ENCODE results near the gene GPX1. TPM values are rescaled to one million over a fixed set of nuclear protein-coding genes. Genes with fewer than 3 reads are reported as not detected.
"Not testable (repeated sequence)": the region's sequence is repeated elsewhere in the genome, so short reads cannot be mapped to it uniquely, and the experiment has no call there.

The GPX1 gene
- total and polyA plus RNA-seq, 4 experiments from 2014 or later, result 75.7 to 177 (median 101) TPM

- H3K36me3 Mint-ChIP-seq, result peaks cover 28 to 55% of the 10 kb centered on the region in 2 donors
- peak overlapping the region in 4 of 8 donors; percentile 0 to 92 (median 30) for H3K4me3 Mint-ChIP-seq
- H3K27ac Mint-ChIP-seq, result peak overlapping the region in 6 of 7 donors; percentile 20 to 98 (median 80)
- intact Hi-C loops (cut with micrococcal nuclease), result no loop called here
- H3K27me3 ChIP-seq (ENCODE audit: insufficient read depth, low read length), result no peaks in the 10 kb centered on the region
- H3K27me3 Mint-ChIP-seq, result no peaks in the 10 kb centered on the region
- peaks cover 26% of the 10 kb centered on the region for H3K4me1 ChIP-seq (ENCODE audit: insufficient read depth, low read length)
- peaks cover 8 to 32% (median 17%) of the 10 kb centered on the region in 4 donors for H3K4me1 Mint-ChIP-seq
- ChIA-PET POLR2A (ENCODE audit: partially characterized antibody) (interaction anchor here (1.0 to 6.8 kb wide), 6 partner anchors 9 to 119 kb away, joined by 3 to 139 read pairs (median 5); partner anchors contain the start of genes NICN1, RHOA, TCTA and USP4), CTCF (ENCODE audit: partially characterized antibody) (interaction anchor here (4.4 kb wide), 1 partner anchor 19 kb away, joined by 32 read pairs; the partner anchor contains the start of gene USP4)
- peaks cover 0 to 1% (median 0%) of the 10 kb centered on the region in 8 donors for H3K9me3 Mint-ChIP-seq
- peaks cover 25% of the 10 kb centered on the region for H3K36me3 ChIP-seq (ENCODE audit: insufficient read depth, low read length)
- peak overlapping the region; percentile 35 for H3K27ac ChIP-seq (ENCODE audit: low read depth, low read length)
- H3K4me3 ChIP-seq (ENCODE audit: low read length in 2 of 2), result no peak overlapping the region
- DNase-seq, result no peak
- no peaks in the 10 kb centered on the region for H3K9me3 ChIP-seq (ENCODE audit: control insufficient read depth in 1 of 2, low read length in 2 of 2)
Observed at GRCh38 chr3:49359623-49360022, 1.5 kb upstream of the GPX1 start.

- DNase-seq, result no peak
- H3K4me3 Mint-ChIP-seq, result peak overlapping the region; percentile 91 to 97 (median 94)
- H3K4me3 ChIP-seq (ENCODE audit: low read length in 2 of 2), result peak overlapping the region in 1 of 2 donors; percentile 87
- no peaks in the 10 kb centered on the region for H3K27me3 ChIP-seq (ENCODE audit: insufficient read depth, low read length)
- peak overlapping the region; percentile 73 for H3K27ac ChIP-seq (ENCODE audit: low read depth, low read length)
- no peaks in the 10 kb centered on the region for H3K27me3 Mint-ChIP-seq
- peak overlapping the region; percentile 20 to 98 (median 83) for H3K27ac Mint-ChIP-seq
- H3K36me3 Mint-ChIP-seq, result peaks cover 28 to 53% of the 10 kb centered on the region in 2 donors
- peaks cover 0 to 1% (median 0%) of the 10 kb centered on the region in 8 donors for H3K9me3 Mint-ChIP-seq
- CTCF ChIA-PET (ENCODE audit: partially characterized antibody), result interaction anchor here (0.6 to 4.4 kb wide), 5 partner anchors 14 to 91 kb away, joined by 3 to 32 read pairs (median 4); partner anchors contain the start of gene USP4
- intact Hi-C loops (cut with micrococcal nuclease), result loop anchor here (1.0 kb wide), 3 partner anchors 19 to 69 kb away; partner anchors contain the start of genes TCTA and USP4
- H3K36me3 ChIP-seq (ENCODE audit: insufficient read depth, low read length), result peaks cover 23% of the 10 kb centered on the region
- H3K9me3 ChIP-seq (ENCODE audit: control insufficient read depth in 1 of 2, low read length in 2 of 2), result no peaks in the 10 kb centered on the region
- H3K4me1 Mint-ChIP-seq, result peaks cover 8 to 32% (median 17%) of the 10 kb centered on the region in 4 donors
- POLR2A ChIA-PET (ENCODE audit: partially characterized antibody), result interaction anchor here (0.6 to 6.8 kb wide), 10 partner anchors 9 to 266 kb away, joined by 3 to 139 read pairs (median 4); partner anchors contain the start of genes NICN1, RHOA, TCTA and USP4
- H3K4me1 ChIP-seq (ENCODE audit: insufficient read depth, low read length), result peaks cover 26% of the 10 kb centered on the region
Observed at GRCh38 chr3:49358884-49359225, 702 bp upstream of the GPX1 start.

GRCh38 chr3:49357443-49358216 is 523 bp downstream of the GPX1 start:
- H3K9me3 Mint-ChIP-seq; H3K9me3 ChIP-seq (ENCODE audit: control insufficient read depth in 1 of 2, low read length in 2 of 2); H3K27me3 ChIP-seq (ENCODE audit: insufficient read depth, low read length); H3K27me3 Mint-ChIP-seq: not testable (repeated sequence)
- Histone ChIP-seq H3K4me1 (ENCODE audit: insufficient read depth, low read length) (peaks cover 26% of the 10 kb centered on the region), H3K36me3 (ENCODE audit: insufficient read depth, low read length) (peaks cover 14% of the 10 kb centered on the region), H3K27ac (ENCODE audit: low read depth, low read length) (peak overlapping the region; percentile 73), H3K4me3 (ENCODE audit: low read length in 2 of 2) (peak overlapping the region; percentile 78 to 87)
- peaks cover 8 to 38% (median 23%) of the 10 kb centered on the region in 4 donors for H3K4me1 Mint-ChIP-seq
- peak overlapping the region; percentile 91 to 97 (median 94) for H3K4me3 Mint-ChIP-seq
- ChIA-PET CTCF (ENCODE audit: partially characterized antibody) (interaction anchor here (0.6 to 4.4 kb wide), 4 partner anchors 17 to 108 kb away, joined by 3 to 32 read pairs (median 5); partner anchors contain the start of gene USP4), POLR2A (ENCODE audit: partially characterized antibody) (interaction anchor here (0.6 to 6.8 kb wide), 18 partner anchors 12 to 473 kb away, joined by 3 to 139 read pairs (median 3); partner anchors contain the start of genes NICN1, QRICH1, RHOA and TCTA)
- intact Hi-C loops (cut with micrococcal nuclease), result loop anchor here (1.0 kb wide), 3 partner anchors 17 to 71 kb away; partner anchors contain the start of genes TCTA and USP4
- peaks cover 26 to 44% of the 10 kb centered on the region in 2 donors for H3K36me3 Mint-ChIP-seq
- H3K27ac Mint-ChIP-seq, result peak overlapping the region; percentile 93 to 98 (median 95)
- DNase-seq, result peak; percentile 42 to 63 (median 44)

GRCh38 chr3:49357095-49357442 is 1.1 kb downstream of the GPX1 start:
- peak in 2 of 5 donors; percentile 16 to 57 for DNase-seq
- CTCF ChIA-PET (ENCODE audit: partially characterized antibody), result interaction anchor here (2.0 to 4.4 kb wide), 2 partner anchors 17 to 92 kb away, joined by 5 to 32 read pairs; partner anchors contain the start of gene USP4
- Mint-ChIP-seq H3K27ac (peak overlapping the region; percentile 92 to 98 (median 95)), H3K4me3 (peak overlapping the region; percentile 91 to 97 (median 94)), H3K36me3 (peaks cover 20 to 38% of the 10 kb centered on the region in 2 donors), H3K4me1 (peaks cover 10 to 43% (median 25%) of the 10 kb centered on the region in 4 donors)
- peak overlapping the region; percentile 73 for H3K27ac ChIP-seq (ENCODE audit: low read depth, low read length)
- H3K4me3 ChIP-seq (ENCODE audit: low read length in 2 of 2), result peak overlapping the region; percentile 78 to 87
- H3K36me3 ChIP-seq (ENCODE audit: insufficient read depth, low read length); H3K9me3 Mint-ChIP-seq; intact Hi-C loops (cut with micrococcal nuclease); H3K27me3 ChIP-seq (ENCODE audit: insufficient read depth, low read length); H3K27me3 Mint-ChIP-seq; H3K9me3 ChIP-seq (ENCODE audit: control insufficient read depth in 1 of 2, low read length in 2 of 2): not testable (repeated sequence)
- peaks cover 29% of the 10 kb centered on the region for H3K4me1 ChIP-seq (ENCODE audit: insufficient read depth, low read length)
- POLR2A ChIA-PET (ENCODE audit: partially characterized antibody), result interaction anchor here (0.6 to 6.8 kb wide), 14 partner anchors 12 to 472 kb away, joined by 3 to 139 read pairs (median 4); partner anchors contain the start of genes QRICH1, RHOA, TCTA and USP4

GRCh38 chr3:49352890-49353421 is 5.2 kb downstream of the GPX1 start:
- Histone ChIP-seq H3K27me3 (ENCODE audit: insufficient read depth, low read length) (no peaks in the 10 kb centered on the region), H3K36me3 (ENCODE audit: insufficient read depth, low read length) (no peaks in the 10 kb centered on the region), H3K4me3 (ENCODE audit: low read length in 2 of 2) (no peak overlapping the region), H3K9me3 (ENCODE audit: control insufficient read depth in 1 of 2, low read length in 2 of 2) (no peaks in the 10 kb centered on the region), H3K27ac (ENCODE audit: low read depth, low read length) (no peak overlapping the region), H3K4me1 (ENCODE audit: insufficient read depth, low read length) (peaks cover 24% of the 10 kb centered on the region)
- ChIA-PET POLR2A (ENCODE audit: partially characterized antibody) (interaction anchor here (0.5 to 4.1 kb wide), 4 partner anchors 13 to 1670 kb away, joined by 3 to 33 read pairs (median 4); partner anchors contain the start of gene USP4), CTCF (ENCODE audit: partially characterized antibody) (interaction anchor here (1.0 to 2.5 kb wide), 3 partner anchors 10 to 13 kb away, joined by 3 to 10 read pairs (median 7); partner anchors contain the start of gene USP4)
- peak overlapping the region in 2 of 7 donors; percentile 33 to 81 for H3K27ac Mint-ChIP-seq
- H3K9me3 Mint-ChIP-seq, result peaks cover 0 to 1% (median 0%) of the 10 kb centered on the region in 8 donors
- peak overlapping the region in 2 of 8 donors; percentile 11 to 30 for H3K4me3 Mint-ChIP-seq
- peaks cover 12 to 36% (median 25%) of the 10 kb centered on the region in 4 donors for H3K4me1 Mint-ChIP-seq
- H3K27me3 Mint-ChIP-seq, result no peaks in the 10 kb centered on the region
- DNase-seq, result no peak
- peaks cover 5 to 12% of the 10 kb centered on the region in 2 donors for H3K36me3 Mint-ChIP-seq
- intact Hi-C loops (cut with micrococcal nuclease), result loop anchor here (1.0 kb wide), 1 partner anchor 13 kb away; the partner anchor contains the start of gene USP4

- H3K9me3 ChIP-seq (ENCODE audit: control insufficient read depth in 1 of 2, low read length in 2 of 2), result no peaks in the 10 kb centered on the region
- peaks cover 20% of the 10 kb centered on the region for H3K4me1 ChIP-seq (ENCODE audit: insufficient read depth, low read length)
- peaks cover 11 to 32% (median 23%) of the 10 kb centered on the region in 4 donors for H3K4me1 Mint-ChIP-seq
- no peak for DNase-seq
- no peaks in the 10 kb centered on the region for H3K27me3 ChIP-seq (ENCODE audit: insufficient read depth, low read length)
- POLR2A ChIA-PET (ENCODE audit: partially characterized antibody), result interaction anchor here (1.1 to 4.1 kb wide), 2 partner anchors 12 to 59 kb away, joined by 3 to 33 read pairs; partner anchors contain the start of gene USP4
- H3K27ac Mint-ChIP-seq, result peak overlapping the region in 6 of 7 donors; percentile 15 to 84 (median 74)
- H3K4me3 ChIP-seq (ENCODE audit: low read length in 2 of 2), result no peak overlapping the region
- no peaks in the 10 kb centered on the region for H3K27me3 Mint-ChIP-seq
- no peaks in the 10 kb centered on the region for H3K36me3 ChIP-seq (ENCODE audit: insufficient read depth, low read length)
- H3K36me3 Mint-ChIP-seq, result peaks cover 5 to 8% of the 10 kb centered on the region in 2 donors
- H3K4me3 Mint-ChIP-seq, result peak overlapping the region in 1 of 8 donors; percentile 14
- peaks cover 0 to 1% (median 0%) of the 10 kb centered on the region in 8 donors for H3K9me3 Mint-ChIP-seq
- H3K27ac ChIP-seq (ENCODE audit: low read depth, low read length), result no peak overlapping the region
- CTCF ChIA-PET (ENCODE audit: partially characterized antibody), result interaction anchor here (1.5 to 2.5 kb wide), 2 partner anchors 10 to 12 kb away, joined by 7 to 10 read pairs; partner anchors contain the start of gene USP4
- intact Hi-C loops (cut with micrococcal nuclease), result loop anchor here (1.0 kb wide), 1 partner anchor 12 kb away; the partner anchor contains the start of gene USP4
Observed at GRCh38 chr3:49352281-49352680, 5.9 kb downstream of the GPX1 start.
